Measurements from ENCODE around the gene CDK5R1.
"Not testable (repeated sequence)": the region's sequence is repeated elsewhere in the genome, so short reads cannot be mapped to it uniquely, and the experiment has no call there.

The CDK5R1 gene

DNA sequence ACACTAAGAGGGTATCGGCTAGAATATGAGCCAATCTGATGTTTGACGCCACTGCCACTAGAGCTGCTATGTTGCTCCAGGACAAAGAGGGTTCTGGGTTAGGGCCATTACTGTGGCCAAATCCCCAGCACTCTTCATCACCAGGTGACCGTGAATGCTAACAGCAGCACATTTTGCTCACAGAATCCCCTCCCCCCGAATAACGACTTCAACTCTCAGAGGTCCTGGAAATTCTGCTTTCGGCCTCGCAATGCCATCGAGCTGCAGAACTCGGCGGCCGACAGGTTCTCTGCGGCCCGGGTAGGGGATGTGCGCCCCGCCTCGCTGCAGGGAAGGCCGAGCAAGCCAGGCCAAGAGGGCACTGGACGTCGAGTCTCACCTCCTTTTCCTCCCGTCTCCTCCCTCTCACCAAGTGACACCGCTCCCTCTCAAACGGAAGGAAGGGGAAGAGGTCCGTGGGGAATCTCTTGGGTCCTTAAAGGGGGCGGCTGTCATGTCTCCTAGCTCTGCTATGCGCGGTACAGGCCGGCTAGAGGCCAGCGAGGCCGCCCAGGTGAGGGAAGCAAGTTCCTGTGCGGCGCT is 31.9 kb downstream of the CDK5R1 start:
- DNase-seq, result no peak

DNA sequence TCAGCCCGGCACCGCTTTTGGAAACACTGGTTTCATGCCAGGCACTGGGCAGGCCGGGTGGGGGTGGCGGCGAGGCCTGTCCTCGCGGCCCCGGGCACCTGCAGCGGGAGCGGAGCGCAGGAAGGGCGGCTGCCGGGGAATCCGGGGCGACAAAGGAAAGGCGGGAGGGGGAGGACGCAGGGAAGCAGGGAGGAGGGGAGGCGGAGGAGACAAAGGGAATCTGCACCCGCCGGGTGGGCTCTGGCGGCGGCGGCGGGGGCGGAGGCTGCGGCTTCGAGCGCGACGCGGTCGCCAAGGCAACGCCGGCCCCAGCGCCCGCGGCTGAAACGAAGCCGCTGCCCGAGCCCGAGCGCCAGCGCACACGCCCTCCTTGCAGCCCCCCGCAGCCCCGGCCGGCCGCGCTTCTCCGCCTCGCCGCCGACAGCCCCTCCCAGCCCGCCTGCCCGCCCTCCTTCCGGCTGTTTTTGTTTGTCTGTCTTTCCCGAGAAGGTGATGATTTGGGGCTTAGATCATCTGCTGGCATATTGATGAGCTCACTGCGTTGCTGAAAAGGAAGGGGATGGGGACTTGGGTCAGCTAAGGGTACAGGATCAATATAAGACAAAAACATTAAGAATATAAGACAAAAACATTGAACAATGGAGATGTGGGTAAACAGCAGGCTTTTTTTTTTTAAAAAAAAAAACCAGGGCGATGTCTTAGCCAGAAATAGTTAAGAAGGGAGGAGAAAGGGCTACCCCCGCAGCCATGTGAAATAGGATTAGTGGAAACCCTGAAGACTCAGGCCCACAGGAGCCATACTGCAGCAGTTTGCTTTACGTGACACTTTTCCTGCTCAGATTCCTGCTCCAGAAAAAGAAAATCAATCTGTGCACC is 32.7 kb downstream of the CDK5R1 start:
- DNase-seq, result peak; percentile 35

- no peak for DNase-seq
Observed at GRCh38 chr17:32520104-32520701, 33.4 kb downstream of the CDK5R1 start.

DNA sequence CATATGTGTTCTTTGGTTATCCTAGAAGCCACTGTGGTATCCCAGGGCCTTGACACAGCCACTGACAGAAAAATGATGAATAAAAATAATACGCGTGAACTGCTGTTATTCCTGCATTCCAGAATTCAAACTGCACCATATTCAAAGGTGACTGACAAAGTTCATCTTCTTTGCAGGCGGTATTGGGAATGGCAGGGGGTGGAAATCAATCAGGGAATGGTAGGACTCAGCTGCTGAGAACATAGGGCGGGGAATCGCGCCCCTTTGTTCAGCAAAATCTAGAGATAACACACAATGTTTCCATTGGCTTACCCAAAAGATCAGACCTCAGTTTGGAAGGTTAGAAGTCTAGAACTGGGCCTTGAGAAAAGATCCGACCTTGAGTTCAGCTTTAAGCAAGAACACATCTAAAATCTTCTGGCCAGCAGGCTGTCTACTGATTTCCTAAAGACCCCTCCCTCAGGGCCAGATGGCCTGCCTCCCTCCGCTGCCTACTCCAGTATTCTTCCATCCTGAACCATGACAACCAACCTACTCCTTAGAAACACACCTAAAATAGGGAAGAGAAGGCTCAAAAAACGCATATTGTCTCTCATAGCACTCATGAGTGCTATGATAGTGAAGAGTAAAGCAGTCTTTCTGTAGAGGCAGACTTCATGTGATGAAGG is 34.1 kb downstream of the CDK5R1 start:
- DNase-seq, result no peak

- no peak for DNase-seq
Observed at GRCh38 chr17:32523017-32523680, 36.4 kb downstream of the CDK5R1 start.

- DNase-seq, result no peak
Observed at GRCh38 chr17:32523827-32524552, 37.2 kb downstream of the CDK5R1 start.

DNA sequence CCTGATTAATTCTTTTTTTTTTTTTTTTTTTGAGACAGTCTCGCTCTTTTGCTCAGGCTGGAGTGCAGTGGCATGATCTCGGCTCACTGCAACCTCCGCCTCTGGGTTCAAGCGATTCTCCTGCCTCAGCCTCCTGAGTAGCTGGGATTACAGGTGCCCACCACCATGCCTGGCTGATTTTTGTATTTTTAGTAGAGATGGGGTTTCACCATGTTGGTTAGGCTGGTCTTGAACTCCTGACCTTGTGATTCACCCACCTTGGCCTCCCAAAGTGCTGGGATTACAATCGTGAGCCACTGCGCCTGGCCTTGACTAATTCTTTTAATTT is 37.7 kb downstream of the CDK5R1 start:
- not testable (repeated sequence) for DNase-seq

DNA sequence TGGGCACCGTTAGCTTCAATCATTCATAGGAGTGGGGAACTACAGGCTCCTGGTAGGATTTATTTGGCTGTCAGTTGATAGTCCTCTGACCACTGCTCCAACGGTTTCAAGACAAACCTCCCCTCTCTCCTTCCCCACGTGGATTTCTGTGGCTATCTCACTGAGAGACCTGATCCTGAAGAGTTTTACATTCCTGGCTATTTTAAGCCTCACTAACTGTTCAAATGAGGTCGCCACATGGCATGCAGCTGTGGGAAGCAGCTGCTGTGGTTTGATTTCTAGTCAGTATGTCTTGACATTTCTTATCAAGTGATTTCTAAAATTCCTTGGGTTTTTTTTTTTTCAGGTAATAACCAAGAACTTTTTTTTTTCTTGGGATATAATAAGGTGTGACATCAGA is 38.3 kb downstream of the CDK5R1 start:
- DNase-seq, result no peak

DNA sequence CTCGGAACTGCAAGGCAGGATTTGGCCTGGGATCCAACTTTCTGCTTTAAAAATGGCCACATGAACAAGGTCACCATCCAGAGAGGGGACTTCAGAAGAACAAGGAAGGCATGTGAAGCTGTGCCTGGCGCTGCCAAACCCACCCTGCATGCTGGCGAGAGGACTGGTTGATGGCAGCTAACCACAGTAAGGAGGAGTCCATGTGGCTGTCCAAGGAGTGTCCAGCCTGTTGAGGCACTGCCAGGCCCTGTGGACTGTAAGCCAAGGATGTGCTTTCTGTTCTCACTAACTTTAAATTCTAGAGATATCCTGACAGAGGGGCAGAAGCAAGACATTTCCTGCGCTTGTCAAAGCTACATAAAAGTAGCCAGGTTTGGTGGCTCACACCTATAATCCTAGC is 40.4 kb downstream of the CDK5R1 start:
- DNase-seq, result no peak

DNA sequence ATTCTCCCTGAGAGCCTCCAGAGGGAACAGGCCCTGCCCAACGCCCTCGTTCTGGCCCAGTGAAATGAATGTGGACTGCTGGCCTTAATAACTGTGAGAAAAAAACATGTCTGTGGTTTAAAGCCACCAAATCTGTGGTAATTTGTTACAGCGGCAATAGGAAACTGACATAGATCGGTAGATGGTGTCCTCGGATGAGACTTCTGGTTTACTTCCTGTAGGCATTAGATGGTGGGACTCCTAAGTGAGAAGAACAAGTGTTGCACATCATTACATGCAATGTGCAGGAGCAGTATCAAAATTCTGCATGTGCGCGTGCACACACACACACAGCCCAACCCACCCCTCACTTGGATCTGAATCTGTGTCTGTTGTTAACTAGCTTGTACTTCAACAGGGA is 42.0 kb downstream of the CDK5R1 start:
- no peak for DNase-seq

DNA sequence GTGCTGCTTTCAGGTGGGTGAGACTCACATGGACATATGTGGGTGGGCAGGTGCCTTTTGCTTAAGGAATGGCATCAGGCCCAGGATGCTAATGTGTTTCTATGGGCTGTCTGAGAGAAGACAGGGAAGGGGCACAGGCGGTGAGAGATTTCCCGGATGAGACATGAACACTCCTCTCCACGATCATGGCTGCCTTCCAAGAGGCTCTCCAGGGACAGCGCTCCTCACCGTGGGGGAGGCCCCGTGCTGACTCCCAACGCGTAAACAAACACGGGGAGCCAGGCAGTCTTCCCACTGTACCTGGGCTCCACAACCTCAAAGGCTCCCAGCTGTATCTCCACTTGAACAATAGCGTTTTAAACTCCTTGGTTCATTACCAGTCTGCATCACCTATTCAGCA is 42.8 kb downstream of the CDK5R1 start:
- no peak for DNase-seq

- DNase-seq, result no peak
Observed at GRCh38 chr17:32533296-32533695, 46.5 kb downstream of the CDK5R1 start.

GRCh38 chr17:32536736-32537643 is 50.2 kb downstream of the CDK5R1 start:
- DNase-seq, result no peak

Data from T-helper 9 cell (primary cell).